RWPE2 (cell line): ENCODE data around the gene PTOV1.

Experiments
- ATAC-seq: fragments of 200-7000 bp; cut with Tn5 transposase; 3 replicates; pipeline ENCODE4 v1.9.1; 2021; ENCODE audit warnings: low read depth
- DNase-seq: peaks from one replicate; pipeline ENCODE4 v3.0.0-alpha.2; 2020; ENCODE audit warnings: low spot score
- H3K27ac ChIP-seq: fragments of 450-650 bp; 2 replicates; pipeline ENCODE4 v1.5.1; 2017; ENCODE audit warnings: mild to moderate bottlenecking; ENCODE audit not compliant: poor library complexity, severe bottlenecking
- H3K27me3 ChIP-seq: fragments of 250-450 bp; sonication (Bioruptor Pico); 2 replicates; pipeline ENCODE4 v1.5.1; 2021; ENCODE audit warnings: mild to moderate bottlenecking, moderate library complexity; ENCODE audit not compliant: insufficient read depth, poor library complexity, severe bottlenecking
- H3K36me3 ChIP-seq: fragments of 250-450 bp; sonication (Bioruptor Pico); 2 replicates; pipeline ENCODE4 v1.5.1; 2020; ENCODE audit warnings: low read depth, mild to moderate bottlenecking, moderate library complexity
- H3K4me1 ChIP-seq: fragments of 250-450 bp; sonication (Bioruptor Pico); 2 replicates; pipeline ENCODE4 v1.5.1; 2021; ENCODE audit warnings: mild to moderate bottlenecking, moderate library complexity; ENCODE audit not compliant: insufficient read depth, poor library complexity, severe bottlenecking
- H3K4me3 ChIP-seq: fragments of 250-450 bp; sonication (Bioruptor Pico); 2 replicates; pipeline ENCODE4 v1.5.1; 2021; ENCODE audit warnings: mild to moderate bottlenecking, moderate library complexity; ENCODE audit not compliant: severe bottlenecking
- H3K9me3 ChIP-seq: fragments of 250-450 bp; sonication (Bioruptor Pico); 2 replicates; pipeline ENCODE4 v1.5.1; 2021; ENCODE audit warnings: mild to moderate bottlenecking, moderate library complexity; ENCODE audit not compliant: severe bottlenecking
- CTCF ChIP-seq: fragments of 450-650 bp; IDR thresholded peaks from one replicate; pipeline ENCODE4 v1.5.1; 2017; ENCODE audit warnings: mild to moderate bottlenecking, moderate library complexity; ENCODE audit not compliant: poor library complexity, severe bottlenecking

Gene PTOV1

DNA sequence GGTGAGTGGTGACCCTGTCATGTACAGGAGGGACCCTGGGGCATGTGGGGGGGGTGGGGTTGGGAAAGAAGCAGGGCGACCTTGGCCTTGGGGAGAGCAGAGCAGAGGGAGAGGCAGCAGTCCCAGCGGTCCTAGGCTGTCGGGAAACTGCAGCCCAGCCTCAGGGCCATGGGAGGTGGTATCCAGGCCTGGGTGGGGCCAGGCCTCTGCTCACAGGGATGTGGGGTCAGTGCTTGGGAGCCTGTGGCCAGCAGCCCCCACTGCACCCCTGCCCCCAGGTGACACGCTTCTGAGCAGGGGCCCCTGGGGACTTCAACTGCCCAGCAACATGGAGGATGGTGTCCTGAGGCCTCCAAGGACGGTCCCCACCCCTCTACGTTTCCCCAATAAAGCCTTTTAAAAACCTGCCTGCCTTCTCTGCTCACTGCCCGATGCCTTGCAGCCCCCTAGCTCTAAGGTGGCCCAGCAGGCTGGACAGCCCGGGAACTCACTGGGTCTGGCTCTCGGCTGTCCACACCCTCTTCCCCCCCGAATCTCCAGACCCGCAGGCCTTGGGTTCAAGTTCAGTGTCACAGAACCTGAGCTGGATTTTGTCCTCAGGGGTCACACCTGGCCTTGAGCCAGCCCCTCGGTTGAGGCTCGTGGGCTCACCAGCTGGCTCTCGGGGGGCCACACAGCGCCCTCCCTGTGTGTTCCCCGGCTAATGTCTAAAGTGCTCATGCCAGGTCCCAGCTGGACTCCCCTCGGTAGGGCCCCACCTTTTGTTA is 9.6 kb downstream of the PTOV1 start:
- H3K9me3 ChIP-seq: no peaks in the 10 kb centered on the region
- no peak for DNase-seq
- H3K27ac ChIP-seq: no peak overlapping the region
- no peak for TF ChIP-seq CTCF
- no peaks in the 10 kb centered on the region for H3K27me3 ChIP-seq
- no peak for ATAC-seq
- H3K4me1 ChIP-seq: peaks cover under 1% of the 10 kb centered on the region
- H3K36me3 ChIP-seq: peaks cover 77% of the 10 kb centered on the region
- no peak overlapping the region for H3K4me3 ChIP-seq

DNA sequence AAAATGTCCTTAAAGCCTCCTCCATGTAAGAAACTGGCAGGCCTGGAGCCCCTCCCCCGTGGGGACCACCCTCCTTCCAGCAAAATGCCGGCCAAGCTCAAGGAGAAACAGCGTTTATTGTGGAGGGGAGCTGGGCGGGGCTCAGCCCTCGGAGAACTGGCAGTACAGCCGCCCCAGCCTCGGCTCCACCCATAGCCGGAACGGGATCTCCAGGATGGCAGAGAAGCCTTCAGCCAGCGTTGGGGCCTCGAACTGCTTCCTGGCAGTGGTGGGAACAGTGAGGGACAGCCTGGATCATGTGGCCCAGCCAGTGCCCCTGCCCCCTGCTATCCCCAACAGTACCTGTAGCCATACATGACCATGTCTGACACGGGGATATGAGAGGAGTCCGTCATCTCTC is 10.1 kb downstream of the PTOV1 start:
- DNase-seq: no peak

GRCh38 chr19:49861541-49862378 is 10.8 kb downstream of the PTOV1 start:
- Histone ChIP-seq H3K36me3 (peaks cover 81% of the 10 kb centered on the region), H3K27me3 (no peaks in the 10 kb centered on the region), H3K4me3 (no peak overlapping the region), H3K9me3 (no peaks in the 10 kb centered on the region), H3K4me1 (peaks cover 10% of the 10 kb centered on the region), H3K27ac (no peak overlapping the region)
- DNase-seq: no peak
- TF ChIP-seq CTCF: no peak
- ATAC-seq: no peak

More for the DNA sequence above, 10.1 kb downstream of the PTOV1 start:
- no peak overlapping the region for H3K27ac ChIP-seq
- H3K36me3 ChIP-seq: peaks cover 81% of the 10 kb centered on the region
- ATAC-seq: no peak
- peaks cover 7% of the 10 kb centered on the region for H3K4me1 ChIP-seq
- TF ChIP-seq CTCF: no peak
- H3K27me3 ChIP-seq: no peaks in the 10 kb centered on the region
- no peaks in the 10 kb centered on the region for H3K9me3 ChIP-seq
- no peak overlapping the region for H3K4me3 ChIP-seq

DNA sequence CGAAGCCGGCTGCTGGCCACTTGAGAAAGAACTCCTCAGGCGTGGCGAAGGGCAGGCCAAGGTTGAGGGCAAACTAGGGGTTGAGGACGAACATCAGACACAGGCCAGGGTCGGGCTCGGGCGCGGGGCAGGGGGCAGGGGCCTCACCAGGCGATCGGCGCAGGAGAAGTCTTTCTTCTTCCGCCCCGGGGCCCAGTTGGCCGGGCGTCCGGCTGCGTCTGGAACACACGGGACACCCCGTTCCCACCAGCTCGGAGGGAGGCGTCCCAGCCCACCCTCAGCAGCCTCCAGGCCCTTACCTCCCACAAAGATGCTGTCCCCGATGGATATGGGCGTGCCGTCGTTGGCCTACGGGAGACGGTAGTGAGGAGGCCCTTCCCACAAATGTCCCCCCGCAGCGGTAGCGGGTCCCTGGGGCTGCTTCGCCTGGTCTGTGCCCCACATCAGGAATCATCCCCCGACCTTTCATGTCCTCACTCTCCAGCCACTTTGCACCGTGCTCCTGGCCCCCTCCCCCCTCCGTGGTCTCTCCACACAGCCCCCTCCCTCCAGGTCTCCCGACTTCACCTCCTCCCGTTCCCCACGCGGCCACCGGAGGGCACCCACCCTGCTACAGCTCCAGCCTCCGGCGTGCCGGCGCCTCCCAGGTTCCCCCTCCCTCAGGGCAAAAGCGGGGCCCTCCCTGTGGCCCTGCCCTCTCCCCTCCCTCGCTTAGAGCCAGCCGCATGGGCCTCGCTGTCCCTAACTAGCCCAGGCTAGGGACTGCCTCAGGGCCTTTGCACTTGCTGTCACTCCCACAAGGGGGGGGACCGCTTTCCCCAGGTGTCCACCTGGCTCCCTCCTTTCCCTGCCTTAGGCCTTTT is 11.7 kb downstream of the PTOV1 start:
- DNase-seq (no peak), ATAC-seq (no peak)
- Histone ChIP-seq H3K27me3 (no peaks in the 10 kb centered on the region), H3K27ac (no peak overlapping the region), H3K4me3 (no peak overlapping the region), H3K36me3 (peaks cover 72% of the 10 kb centered on the region), H3K9me3 (no peaks in the 10 kb centered on the region), H3K4me1 (peaks cover 10% of the 10 kb centered on the region)
- peak; percentile 17 for TF ChIP-seq CTCF
